H9 (cell line): ENCODE data around the gene SLC35F3. TPM values are rescaled to one million over a fixed set of nuclear protein-coding genes. Genes with fewer than 3 reads are reported as not detected.

Experiments used
- DNase-seq: peaks from one replicate; pipeline ENCODE4 v3.0.0-alpha.2; 2017
- H2AFZ ChIP-seq: one replicate; pipeline ENCODE4 v1.6.1; 2013; ENCODE audit warnings: mild to moderate bottlenecking, low read length, control low read depth, moderate library complexity
- H2AK5ac ChIP-seq: 2 replicates; pipeline ENCODE4 v1.6.1; 2013; ENCODE audit warnings: low read length, control low read depth, mixed read lengths; ENCODE audit not compliant: insufficient read length
- H2BK120ac ChIP-seq: one replicate; pipeline ENCODE4 v1.6.1; 2013; ENCODE audit warnings: low read depth, mild to moderate bottlenecking, low read length, control low read depth, inconsistent platforms; ENCODE audit not compliant: poor library complexity, severe bottlenecking
- H2BK12ac ChIP-seq: 2 replicates; pipeline ENCODE4 v1.6.1; 2013; ENCODE audit warnings: low read length, control low read depth, mixed read lengths, low read depth; ENCODE audit not compliant: insufficient read length
- H2BK15ac ChIP-seq: 2 replicates; pipeline ENCODE4 v1.6.1; 2013; ENCODE audit warnings: low read depth, low read length, control low read depth
- H2BK20ac ChIP-seq: one replicate; pipeline ENCODE4 v1.6.1; 2013; ENCODE audit warnings: low read depth, mild to moderate bottlenecking, low read length, control low read depth, inconsistent platforms; ENCODE audit not compliant: poor library complexity, severe bottlenecking
- H2BK5ac ChIP-seq: 2 replicates; pipeline ENCODE4 v1.6.1; 2013; ENCODE audit warnings: low read length, control low read depth, mixed read lengths; ENCODE audit not compliant: insufficient read length
- H3K14ac ChIP-seq: 2 replicates; pipeline ENCODE4 v1.6.1; 2013; ENCODE audit warnings: low read length, control low read depth; ENCODE audit not compliant: insufficient read depth
- H3K18ac ChIP-seq: 2 replicates; pipeline ENCODE4 v1.6.1; 2013; ENCODE audit warnings: low read depth, mild to moderate bottlenecking, mixed read lengths, low read length, control low read depth; ENCODE audit not compliant: insufficient read length
- H3K23ac ChIP-seq: 2 replicates; pipeline ENCODE4 v1.6.1; 2013; ENCODE audit warnings: low read length, control low read depth, mixed read lengths, low read depth; ENCODE audit not compliant: insufficient read length
- H3K23me2 ChIP-seq: 2 replicates; pipeline ENCODE4 v1.6.1; 2013; ENCODE audit warnings: low read depth, mild to moderate bottlenecking, mixed read lengths, low read length, control low read depth; ENCODE audit not compliant: insufficient read length, poor library complexity, severe bottlenecking
- H3K27ac ChIP-seq: 2 replicates; pipeline ENCODE4 v1.5.1; 2013; ENCODE audit warnings: low read length, control low read depth, mixed read lengths, low read depth; ENCODE audit not compliant: insufficient read length
- H3K27me3 ChIP-seq: 2 replicates; pipeline ENCODE4 v1.6.1; 2013; ENCODE audit warnings: low read length, control low read depth, inconsistent platforms; ENCODE audit not compliant: insufficient read depth
- H3K4ac ChIP-seq: 2 replicates; pipeline ENCODE4 v1.6.1; 2013; ENCODE audit warnings: low read depth, mild to moderate bottlenecking, control low read depth, inconsistent platforms, low read length, moderate library complexity
- H3K4me1 ChIP-seq: 2 replicates; pipeline ENCODE4 v1.6.1; 2013; ENCODE audit warnings: low read length, control low read depth, inconsistent platforms; ENCODE audit not compliant: insufficient read depth
- H3K4me2 ChIP-seq: 2 replicates; pipeline ENCODE4 v1.6.1; 2013; ENCODE audit warnings: low read length, control low read depth, mixed read lengths; ENCODE audit not compliant: insufficient read length, insufficient read depth
- H3K56ac ChIP-seq: 2 replicates; pipeline ENCODE4 v1.6.1; 2013; ENCODE audit warnings: low read depth, mild to moderate bottlenecking, mixed read lengths, low read length, control low read depth; ENCODE audit not compliant: insufficient read length
- H3K79me1 ChIP-seq: 2 replicates; pipeline ENCODE4 v1.6.1; 2013; ENCODE audit warnings: low read depth, mild to moderate bottlenecking, moderate library complexity, low read length, control low read depth, inconsistent platforms; ENCODE audit not compliant: insufficient read depth, poor library complexity, severe bottlenecking
- H3K79me2 ChIP-seq: 2 replicates; pipeline ENCODE4 v1.6.1; 2013; ENCODE audit warnings: low read length, control low read depth, inconsistent platforms; ENCODE audit not compliant: insufficient read depth
- H3K9ac ChIP-seq: 2 replicates; pipeline ENCODE4 v1.6.1; 2013; ENCODE audit warnings: low read length, control low read depth, mixed read lengths; ENCODE audit not compliant: insufficient read length; ENCODE audit errors: extremely low read depth
- H3K9me3 ChIP-seq: one replicate; pipeline ENCODE4 v1.6.1; 2013; ENCODE audit warnings: low read depth, low read length, inconsistent platforms; ENCODE audit not compliant: control insufficient read depth
- H3T11ph ChIP-seq: one replicate; pipeline ENCODE4 v1.6.1; 2013; ENCODE audit warnings: mild to moderate bottlenecking, low read length, control low read depth, inconsistent platforms
- H4K20me1 ChIP-seq: one replicate; pipeline ENCODE4 v1.6.1; 2013; ENCODE audit not compliant: control insufficient read depth, insufficient read length, insufficient read depth
- H4K5ac ChIP-seq: 2 replicates; pipeline ENCODE4 v1.6.1; 2013; ENCODE audit warnings: low read depth, mild to moderate bottlenecking, mixed read lengths, low read length, control low read depth; ENCODE audit not compliant: insufficient read length
- H4K8ac ChIP-seq: replicated peaks from 2 replicates; pipeline ENCODE4 v1.6.1; 2013; ENCODE audit warnings: low read length, control low read depth, mixed read lengths, low read depth; ENCODE audit not compliant: insufficient read length
- H4K91ac ChIP-seq: 2 replicates; pipeline ENCODE4 v1.6.1; 2013; ENCODE audit warnings: low read depth, mild to moderate bottlenecking, moderate library complexity, mixed read lengths, low read length, control low read depth; ENCODE audit not compliant: insufficient read length
- H3K27ac Mint-ChIP-seq, 3 experiments: 2 replicates in 2 of 3; 3 replicates in 1 of 3; pipeline ENCODE4 v1.8.0; 2020 to 2021; ENCODE audit warnings: mixed read lengths in 3 of 3, mild to moderate bottlenecking in 1 of 3, moderate library complexity in 1 of 3
- H3K27me3 Mint-ChIP-seq: 2 replicates; pipeline ENCODE4 v1.8.0; 2021; ENCODE audit warnings: low read depth, mild to moderate bottlenecking, moderate library complexity, mixed read lengths
- H3K36me3 Mint-ChIP-seq, 3 experiments: 2 replicates in 2 of 3; 3 replicates in 1 of 3; pipeline ENCODE4 v1.8.0; 2020 to 2021; ENCODE audit warnings: low read depth in 3 of 3, mixed read lengths in 3 of 3; ENCODE audit not compliant: insufficient read depth in 1 of 3
- H3K4me1 Mint-ChIP-seq, 2 experiments: 2 replicates each; pipeline ENCODE4 v1.8.0; 2020; ENCODE audit warnings: mixed read lengths in 2 of 2
- H3K4me3 Mint-ChIP-seq, 2 experiments: 2 replicates in 1 of 2; 3 replicates in 1 of 2; pipeline ENCODE4 v1.8.0; 2020 to 2021; ENCODE audit warnings: mild to moderate bottlenecking in 2 of 2, mixed read lengths in 2 of 2, moderate library complexity in 1 of 2
- H3K9me3 Mint-ChIP-seq, 2 experiments: 2 replicates in 1 of 2; 3 replicates in 1 of 2; pipeline ENCODE4 v1.8.0; 2020; ENCODE audit warnings: mild to moderate bottlenecking in 2 of 2, mixed read lengths in 2 of 2, moderate library complexity in 1 of 2
- WGBS: extraction: QIAGEN DNeasy Blood & Tissue Kit; methylation state at CpG from one replicate; pipeline ENCODE4 v1.1.7; 2013; ENCODE audit warnings: missing lambda C conversion rate, low lambda C conversion rate, mixed read lengths; ENCODE audit not compliant: insufficient read length; ENCODE audit errors: extremely low coverage; 5-methylcytosine and 5-hydroxymethylcytosine counted together
- total RNA-seq: library from RNA; stranded (reverse); gene quantifications from 2 replicates; pipeline ENCODE4 v1.2.1, GENCODE V29; 2021
- TF ChIP-seq, protein P1 (sequence below): fragments of 200-600 bp; sonication (generic); conservative IDR thresholded peaks from 3 replicates; pipeline ENCODE4 v1.8.0; 2021; ENCODE audit warnings: antibody characterized with exemption, mild to moderate bottlenecking

SLC35F3 gene
- total RNA-seq, 1 experiment from 2014 or later, result 0.81 TPM

DNA sequence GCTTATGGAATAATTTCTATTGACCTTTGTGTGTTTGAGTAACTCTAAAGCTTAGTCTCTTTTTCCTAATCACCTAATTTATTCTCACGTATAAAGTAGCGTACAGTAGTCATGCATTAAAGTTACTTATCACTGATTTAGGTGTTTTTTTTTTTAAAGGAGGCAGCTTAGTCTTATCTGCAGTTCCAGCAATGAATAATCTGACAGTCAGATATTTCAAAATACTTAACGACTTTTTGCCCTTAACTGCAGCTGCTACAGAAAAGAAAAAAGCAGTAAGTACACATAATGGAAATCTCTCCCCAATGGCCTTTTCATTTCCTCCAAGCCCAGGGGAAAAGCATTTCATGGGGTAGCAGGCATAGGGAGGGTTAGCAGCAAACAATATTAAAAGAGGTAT, 54.6 kb downstream of the SLC35F3 start:
- H3K23me2 ChIP-seq, result no peaks in the 10 kb centered on the region
- no peak overlapping the region for H2BK5ac ChIP-seq
- Mint-ChIP-seq H3K36me3 (no peaks in the 10 kb centered on the region; a peak in 1 of 7 replicates), H3K4me1 (peaks cover 8% of the 10 kb centered on the region in 2 experiments), H3K27ac (no peak overlapping the region), H3K9me3 (peaks cover 0 to 4% of the 10 kb centered on the region in 2 experiments; a peak in 2 of 5 replicates), H3K27me3 (peaks cover 31% of the 10 kb centered on the region), H3K4me3 (no peak overlapping the region)
- no peak overlapping the region for H3T11ph ChIP-seq
- H3K9ac ChIP-seq, result no peak overlapping the region
- no peak overlapping the region for H3K18ac ChIP-seq
- H4K5ac ChIP-seq, result no peak overlapping the region
- no peak overlapping the region for H3K4me2 ChIP-seq
- no peak overlapping the region for H3K27ac ChIP-seq
- no peak overlapping the region for H2AFZ ChIP-seq
- H3K14ac ChIP-seq, result no peak overlapping the region
- TF ChIP-seq, protein P1, sequence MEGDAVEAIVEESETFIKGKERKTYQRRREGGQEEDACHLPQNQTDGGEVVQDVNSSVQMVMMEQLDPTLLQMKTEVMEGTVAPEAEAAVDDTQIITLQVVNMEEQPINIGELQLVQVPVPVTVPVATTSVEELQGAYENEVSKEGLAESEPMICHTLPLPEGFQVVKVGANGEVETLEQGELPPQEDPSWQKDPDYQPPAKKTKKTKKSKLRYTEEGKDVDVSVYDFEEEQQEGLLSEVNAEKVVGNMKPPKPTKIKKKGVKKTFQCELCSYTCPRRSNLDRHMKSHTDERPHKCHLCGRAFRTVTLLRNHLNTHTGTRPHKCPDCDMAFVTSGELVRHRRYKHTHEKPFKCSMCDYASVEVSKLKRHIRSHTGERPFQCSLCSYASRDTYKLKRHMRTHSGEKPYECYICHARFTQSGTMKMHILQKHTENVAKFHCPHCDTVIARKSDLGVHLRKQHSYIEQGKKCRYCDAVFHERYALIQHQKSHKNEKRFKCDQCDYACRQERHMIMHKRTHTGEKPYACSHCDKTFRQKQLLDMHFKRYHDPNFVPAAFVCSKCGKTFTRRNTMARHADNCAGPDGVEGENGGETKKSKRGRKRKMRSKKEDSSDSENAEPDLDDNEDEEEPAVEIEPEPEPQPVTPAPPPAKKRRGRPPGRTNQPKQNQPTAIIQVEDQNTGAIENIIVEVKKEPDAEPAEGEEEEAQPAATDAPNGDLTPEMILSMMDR, result no peak
- H3K23ac ChIP-seq, result no peak overlapping the region
- no peaks in the 10 kb centered on the region; the same call in 1 of the 2 replicates for H3K27me3 ChIP-seq
- H3K79me2 ChIP-seq, result no peaks in the 10 kb centered on the region
- no peak overlapping the region for H2AK5ac ChIP-seq
- no peak overlapping the region for H4K8ac ChIP-seq
- H2BK120ac ChIP-seq, result no peak overlapping the region
- H4K91ac ChIP-seq, result no peak overlapping the region
- H2BK15ac ChIP-seq, result no peak overlapping the region
- no peak overlapping the region for H2BK20ac ChIP-seq
- no peak for DNase-seq
- peaks cover 2% of the 10 kb centered on the region; the same call in 1 of the 2 replicates for H3K4me1 ChIP-seq
- H3K56ac ChIP-seq, result no peak overlapping the region
- no peak overlapping the region for H2BK12ac ChIP-seq
- no CpG with 5 or more reads among the region's 3 CpGs for WGBS
- no peak overlapping the region for H3K4ac ChIP-seq
- H3K9me3 ChIP-seq, result no peaks in the 10 kb centered on the region
- no peaks in the 10 kb centered on the region for H4K20me1 ChIP-seq
- H3K79me1 ChIP-seq, result no peaks in the 10 kb centered on the region
